Ascending aorta (tissue), 2 donors: ENCODE measurements around the gene PCNX2. TPM values are rescaled to one million over a fixed set of nuclear protein-coding genes. Genes with fewer than 3 reads are reported as not detected.

Source experiments
- DNase-seq, 2 donors: peaks; one replicate each; pipeline ENCODE4 v3.0.0-alpha.2; 2019; ENCODE audit warnings: low spot score in 2 of 2
- H3K27ac ChIP-seq, 2 donors: fragments of 200-600 bp; sonication (generic); one replicate each; pipeline ENCODE4 v1.5.1; 2016 to 2017; ENCODE audit warnings: mild to moderate bottlenecking in 1 of 2
- H3K27me3 ChIP-seq: fragments of 200-600 bp; sonication (generic); one replicate; pipeline ENCODE4 v1.5.1; 2017
- H3K36me3 ChIP-seq, 2 donors: fragments of 200-600 bp; sonication (generic); one replicate each; pipeline ENCODE4 v1.5.1; 2016
- H3K4me1 ChIP-seq, 2 donors: fragments of 200-600 bp; sonication (generic); one replicate each; pipeline ENCODE4 v1.5.1; 2016 to 2017; ENCODE audit warnings: mild to moderate bottlenecking in 1 of 2
- H3K4me3 ChIP-seq, 2 donors: fragments of 200-600 bp; sonication (generic); one replicate each; pipeline ENCODE4 v1.5.1; 2016 to 2017; ENCODE audit warnings: mild to moderate bottlenecking in 1 of 2
- H3K9me3 ChIP-seq, 2 donors: fragments of 200-600 bp; sonication (generic); one replicate each; pipeline ENCODE4 v1.5.1; 2016
- intact Hi-C: fragments of 100-400 bp; cut with DNase I; formaldehyde crosslinking; loops from one replicate; pipeline ENCODE4 v1.15.1; 2023
- total RNA-seq: library from RNA; depleted of rRNA; stranded (reverse); fragments of >200 nt; gene quantifications from one replicate; pipeline ENCODE4 v1.1.0, GENCODE V29; 2016
- TF ChIP-seq, protein P1 (sequence below), 3 experiments: fragments of 200-600 bp in 2 of 3; fragments of 450-650 bp in 1 of 3; sonication (generic) in 2 of 3; IDR thresholded peaks; one replicate each; pipeline ENCODE4 v1.5.1; 2016 to 2019; ENCODE audit warnings: antibody characterized with exemption in 3 of 3, mild to moderate bottlenecking in 1 of 3, moderate library complexity in 1 of 3

PCNX2 gene
- total RNA-seq, 1 donor from 2014 or later = 13.6 TPM

DNA sequence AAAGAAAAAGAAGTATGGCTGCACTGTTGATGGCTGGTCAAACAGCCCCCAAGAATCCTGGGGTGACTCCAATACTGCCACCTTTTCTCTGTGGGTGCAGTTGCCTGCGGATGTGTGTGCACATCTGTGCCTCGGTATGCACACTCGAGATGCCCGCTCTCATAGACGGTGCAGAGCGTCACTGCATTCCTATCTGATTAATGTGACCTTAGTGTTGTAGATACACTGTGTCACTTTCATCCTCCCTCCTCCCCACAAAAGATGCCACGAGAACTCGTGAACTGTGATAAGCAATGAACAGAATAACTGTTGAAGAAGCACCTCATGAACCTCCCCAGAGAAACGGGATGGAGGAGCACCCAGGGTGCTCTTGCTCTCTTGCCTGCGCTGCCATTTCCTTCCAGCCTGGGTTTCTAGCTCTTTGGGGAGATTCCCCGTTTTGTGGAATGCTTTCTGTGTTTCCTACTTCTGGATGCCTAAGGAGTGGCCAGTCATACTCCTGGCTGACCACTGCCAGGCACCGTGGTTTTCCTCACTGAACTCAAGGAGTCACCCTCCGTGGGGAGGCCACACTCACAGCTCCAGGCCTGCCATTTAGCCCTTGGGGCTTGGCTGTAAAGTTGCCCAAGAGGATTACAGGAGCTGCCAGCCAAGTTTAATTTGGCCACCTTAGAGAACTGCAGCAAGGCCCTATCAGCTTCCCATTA, 313.1 kb downstream of the PCNX2 start:
- no peak for DNase-seq
- H3K36me3 ChIP-seq = peaks cover 0 to 13% of the 10 kb centered on the region in 2 donors
- TF ChIP-seq, protein P1, sequence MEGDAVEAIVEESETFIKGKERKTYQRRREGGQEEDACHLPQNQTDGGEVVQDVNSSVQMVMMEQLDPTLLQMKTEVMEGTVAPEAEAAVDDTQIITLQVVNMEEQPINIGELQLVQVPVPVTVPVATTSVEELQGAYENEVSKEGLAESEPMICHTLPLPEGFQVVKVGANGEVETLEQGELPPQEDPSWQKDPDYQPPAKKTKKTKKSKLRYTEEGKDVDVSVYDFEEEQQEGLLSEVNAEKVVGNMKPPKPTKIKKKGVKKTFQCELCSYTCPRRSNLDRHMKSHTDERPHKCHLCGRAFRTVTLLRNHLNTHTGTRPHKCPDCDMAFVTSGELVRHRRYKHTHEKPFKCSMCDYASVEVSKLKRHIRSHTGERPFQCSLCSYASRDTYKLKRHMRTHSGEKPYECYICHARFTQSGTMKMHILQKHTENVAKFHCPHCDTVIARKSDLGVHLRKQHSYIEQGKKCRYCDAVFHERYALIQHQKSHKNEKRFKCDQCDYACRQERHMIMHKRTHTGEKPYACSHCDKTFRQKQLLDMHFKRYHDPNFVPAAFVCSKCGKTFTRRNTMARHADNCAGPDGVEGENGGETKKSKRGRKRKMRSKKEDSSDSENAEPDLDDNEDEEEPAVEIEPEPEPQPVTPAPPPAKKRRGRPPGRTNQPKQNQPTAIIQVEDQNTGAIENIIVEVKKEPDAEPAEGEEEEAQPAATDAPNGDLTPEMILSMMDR (IDR thresholded peaks at IDR 0.05) = no peak
- no peak overlapping the region for H3K27ac ChIP-seq
- H3K27me3 ChIP-seq = no peaks in the 10 kb centered on the region
- no peaks in the 10 kb centered on the region for H3K9me3 ChIP-seq
- no peaks in the 10 kb centered on the region for H3K4me1 ChIP-seq
- H3K4me3 ChIP-seq = no peak overlapping the region
- intact Hi-C loops = no loop called here

DNA sequence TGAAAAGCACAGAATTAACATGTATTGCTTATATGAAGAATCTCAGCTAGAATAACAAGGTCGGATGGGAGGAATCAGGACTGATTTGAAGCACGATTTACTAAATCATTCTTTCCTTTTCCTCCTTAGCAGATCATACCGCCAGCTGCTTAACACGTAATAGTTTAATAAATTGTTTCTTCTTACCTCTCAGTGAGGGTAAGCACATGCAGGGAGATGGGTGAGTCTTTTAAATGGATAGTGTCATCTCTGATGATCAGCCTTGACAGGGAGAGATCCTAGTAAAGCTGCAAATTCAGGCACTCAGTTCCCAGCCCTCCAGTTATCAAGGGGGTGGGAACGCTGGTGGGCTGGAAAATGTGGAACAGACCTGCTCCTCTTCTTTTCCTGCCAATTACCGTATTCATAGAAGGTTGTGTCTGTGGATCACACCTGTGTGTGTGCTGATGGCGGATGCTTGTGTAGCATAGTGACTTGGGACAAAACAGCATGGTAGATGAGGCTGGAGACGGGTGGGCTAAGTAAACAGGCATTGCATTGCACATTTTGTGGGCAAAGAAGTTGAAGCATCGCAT, 314.5 kb downstream of the PCNX2 start:
- peaks cover 0 to 23% of the 10 kb centered on the region in 2 donors for H3K36me3 ChIP-seq
- TF ChIP-seq, protein P1 (IDR thresholded peaks at IDR 0.05) = no peak
- H3K27me3 ChIP-seq = no peaks in the 10 kb centered on the region
- no peaks in the 10 kb centered on the region for H3K4me1 ChIP-seq
- no peak for DNase-seq
- intact Hi-C loops = no loop called here
- no peaks in the 10 kb centered on the region for H3K9me3 ChIP-seq
- no peak overlapping the region for H3K27ac ChIP-seq
- no peak overlapping the region for H3K4me3 ChIP-seq

DNA sequence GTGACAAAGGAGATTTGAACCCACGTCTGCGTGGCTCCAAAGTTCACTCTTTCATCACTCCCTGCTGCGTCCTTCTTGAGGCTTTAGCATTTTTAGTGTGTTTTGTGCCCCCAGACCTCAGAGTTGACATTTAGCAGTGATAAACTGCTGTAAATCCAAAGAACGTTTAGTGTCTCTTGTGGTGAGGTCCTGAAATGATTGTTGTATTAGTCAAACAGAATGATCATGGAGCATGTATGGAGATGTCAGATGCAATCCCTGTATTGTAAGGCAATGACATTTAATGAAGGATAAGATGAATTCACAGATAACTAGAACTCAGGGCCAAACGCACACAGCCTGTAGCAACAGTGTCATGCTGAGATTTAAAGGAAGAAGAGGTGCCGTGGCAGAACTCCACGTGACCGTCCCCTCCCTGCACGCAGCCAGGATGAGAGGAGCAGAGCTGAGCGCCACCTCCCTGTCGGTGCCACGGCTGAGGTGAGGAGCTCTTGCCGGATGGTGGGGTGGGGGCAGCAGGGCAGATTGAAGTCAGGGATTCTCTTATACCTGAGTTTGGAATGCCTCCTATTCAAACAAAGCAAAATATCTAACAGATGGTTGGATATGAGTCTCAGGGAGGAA, 315.1 kb downstream of the PCNX2 start:
- no peak overlapping the region for H3K4me3 ChIP-seq
- peaks cover 0 to 23% of the 10 kb centered on the region in 2 donors for H3K36me3 ChIP-seq
- H3K4me1 ChIP-seq = no peaks in the 10 kb centered on the region
- no peaks in the 10 kb centered on the region for H3K9me3 ChIP-seq
- intact Hi-C loops = no loop called here
- H3K27ac ChIP-seq = no peak overlapping the region
- H3K27me3 ChIP-seq = no peaks in the 10 kb centered on the region
- no peak for DNase-seq
- TF ChIP-seq, protein P1 (IDR thresholded peaks at IDR 0.05) = no peak

DNA sequence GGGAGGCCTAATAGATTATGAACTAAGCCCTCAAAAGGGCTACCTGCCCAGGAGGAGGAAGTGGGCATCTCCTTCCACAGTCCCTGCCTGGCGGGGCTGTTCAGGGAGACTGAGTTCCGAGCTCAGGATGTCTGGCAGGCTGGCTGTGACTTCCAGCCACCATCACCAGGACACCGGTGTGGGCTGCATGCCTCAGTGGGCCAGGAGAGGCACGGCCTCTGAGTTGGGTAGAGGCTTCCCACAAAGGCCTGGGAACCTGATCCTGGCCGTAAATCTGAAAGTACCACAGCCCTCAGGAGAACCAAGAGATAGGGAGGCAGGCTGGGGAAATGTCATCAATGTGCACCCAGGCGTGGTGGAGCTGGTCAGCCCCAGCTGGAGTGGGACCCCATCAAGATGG, 316.0 kb downstream of the PCNX2 start:
- DNase-seq = no peak
- no peaks in the 10 kb centered on the region for H3K9me3 ChIP-seq
- no peaks in the 10 kb centered on the region for H3K27me3 ChIP-seq
- no peaks in the 10 kb centered on the region for H3K4me1 ChIP-seq
- intact Hi-C loops = no loop called here
- H3K4me3 ChIP-seq = no peak overlapping the region
- no peak overlapping the region for H3K27ac ChIP-seq
- TF ChIP-seq, protein P1 (IDR thresholded peaks at IDR 0.05) = no peak
- peaks cover 0 to 23% of the 10 kb centered on the region in 2 donors for H3K36me3 ChIP-seq

GRCh38 chr1:232978815-232979214, 316.7 kb downstream of the PCNX2 start:
- DNase-seq = no peak
- H3K4me3 ChIP-seq = no peak overlapping the region
- peaks cover 4 to 27% of the 10 kb centered on the region in 2 donors for H3K36me3 ChIP-seq
- peaks cover 0 to 6% of the 10 kb centered on the region in 2 donors for H3K9me3 ChIP-seq
- H3K27me3 ChIP-seq = no peaks in the 10 kb centered on the region
- H3K27ac ChIP-seq = no peak overlapping the region
- intact Hi-C loops = no loop called here
- H3K4me1 ChIP-seq = no peaks in the 10 kb centered on the region
- TF ChIP-seq, protein P1 (IDR thresholded peaks at IDR 0.05) = no peak
